ENCODE measurements around the gene PAEP. TPM values are rescaled to one million over a fixed set of nuclear protein-coding genes. Genes with fewer than 3 reads are reported as not detected.

Gene PAEP
- total RNA-seq, 4 donors from 2014 or later, result not detected

DNA sequence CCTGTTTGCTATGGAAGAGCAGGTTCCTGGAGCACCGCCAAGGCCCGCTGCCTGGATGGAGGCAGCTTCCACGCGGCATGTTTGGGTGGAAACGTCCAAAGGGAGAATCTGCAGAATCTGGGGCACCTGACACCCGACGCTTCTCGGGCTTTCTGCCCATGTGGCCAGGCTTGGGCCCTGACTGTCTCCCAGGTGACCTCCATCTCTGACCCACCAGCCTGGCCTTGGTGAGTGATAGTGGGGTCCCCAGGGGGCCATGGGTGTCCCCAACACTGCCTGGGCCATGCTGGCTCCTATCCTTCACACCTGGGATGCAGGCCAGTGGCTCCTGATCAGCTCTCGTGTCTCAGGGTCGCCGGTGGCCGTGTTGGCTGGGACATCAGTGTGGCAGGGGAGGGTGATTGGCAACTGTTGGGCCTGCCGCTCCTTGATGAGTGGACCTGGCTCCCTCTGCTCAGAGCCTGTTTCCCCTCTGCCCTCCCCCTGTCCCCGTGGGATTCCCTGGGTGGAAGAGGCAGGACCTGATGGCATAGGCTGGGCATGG, 43.8 kb downstream of the PAEP start:
- TF ChIP-seq, protein P1, sequence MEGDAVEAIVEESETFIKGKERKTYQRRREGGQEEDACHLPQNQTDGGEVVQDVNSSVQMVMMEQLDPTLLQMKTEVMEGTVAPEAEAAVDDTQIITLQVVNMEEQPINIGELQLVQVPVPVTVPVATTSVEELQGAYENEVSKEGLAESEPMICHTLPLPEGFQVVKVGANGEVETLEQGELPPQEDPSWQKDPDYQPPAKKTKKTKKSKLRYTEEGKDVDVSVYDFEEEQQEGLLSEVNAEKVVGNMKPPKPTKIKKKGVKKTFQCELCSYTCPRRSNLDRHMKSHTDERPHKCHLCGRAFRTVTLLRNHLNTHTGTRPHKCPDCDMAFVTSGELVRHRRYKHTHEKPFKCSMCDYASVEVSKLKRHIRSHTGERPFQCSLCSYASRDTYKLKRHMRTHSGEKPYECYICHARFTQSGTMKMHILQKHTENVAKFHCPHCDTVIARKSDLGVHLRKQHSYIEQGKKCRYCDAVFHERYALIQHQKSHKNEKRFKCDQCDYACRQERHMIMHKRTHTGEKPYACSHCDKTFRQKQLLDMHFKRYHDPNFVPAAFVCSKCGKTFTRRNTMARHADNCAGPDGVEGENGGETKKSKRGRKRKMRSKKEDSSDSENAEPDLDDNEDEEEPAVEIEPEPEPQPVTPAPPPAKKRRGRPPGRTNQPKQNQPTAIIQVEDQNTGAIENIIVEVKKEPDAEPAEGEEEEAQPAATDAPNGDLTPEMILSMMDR (IDR thresholded peaks at IDR 0.05; ENCODE audit: low read depth), result no peak

DNA sequence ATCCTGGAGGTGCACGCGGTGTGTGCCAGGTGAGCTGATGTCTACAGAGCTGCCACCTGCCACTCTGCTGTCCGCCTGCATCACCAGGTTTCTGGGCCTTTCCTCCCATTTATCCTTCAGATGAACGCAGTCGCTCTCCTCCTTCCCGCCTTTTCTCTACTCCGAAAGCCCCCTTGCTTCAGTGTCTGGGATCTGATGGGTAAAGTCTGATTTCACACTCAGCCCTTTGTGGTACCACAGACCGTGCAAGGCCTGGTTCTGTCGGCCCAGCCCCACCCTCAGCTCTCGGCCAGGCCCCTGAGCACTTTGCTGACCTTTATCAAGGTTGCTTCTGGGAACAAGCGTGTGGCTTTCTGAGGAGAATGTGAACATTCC, 45.3 kb downstream of the PAEP start:
- TF ChIP-seq, protein P1 (IDR thresholded peaks at IDR 0.05; ENCODE audit: low read depth), result no peak

DNA sequence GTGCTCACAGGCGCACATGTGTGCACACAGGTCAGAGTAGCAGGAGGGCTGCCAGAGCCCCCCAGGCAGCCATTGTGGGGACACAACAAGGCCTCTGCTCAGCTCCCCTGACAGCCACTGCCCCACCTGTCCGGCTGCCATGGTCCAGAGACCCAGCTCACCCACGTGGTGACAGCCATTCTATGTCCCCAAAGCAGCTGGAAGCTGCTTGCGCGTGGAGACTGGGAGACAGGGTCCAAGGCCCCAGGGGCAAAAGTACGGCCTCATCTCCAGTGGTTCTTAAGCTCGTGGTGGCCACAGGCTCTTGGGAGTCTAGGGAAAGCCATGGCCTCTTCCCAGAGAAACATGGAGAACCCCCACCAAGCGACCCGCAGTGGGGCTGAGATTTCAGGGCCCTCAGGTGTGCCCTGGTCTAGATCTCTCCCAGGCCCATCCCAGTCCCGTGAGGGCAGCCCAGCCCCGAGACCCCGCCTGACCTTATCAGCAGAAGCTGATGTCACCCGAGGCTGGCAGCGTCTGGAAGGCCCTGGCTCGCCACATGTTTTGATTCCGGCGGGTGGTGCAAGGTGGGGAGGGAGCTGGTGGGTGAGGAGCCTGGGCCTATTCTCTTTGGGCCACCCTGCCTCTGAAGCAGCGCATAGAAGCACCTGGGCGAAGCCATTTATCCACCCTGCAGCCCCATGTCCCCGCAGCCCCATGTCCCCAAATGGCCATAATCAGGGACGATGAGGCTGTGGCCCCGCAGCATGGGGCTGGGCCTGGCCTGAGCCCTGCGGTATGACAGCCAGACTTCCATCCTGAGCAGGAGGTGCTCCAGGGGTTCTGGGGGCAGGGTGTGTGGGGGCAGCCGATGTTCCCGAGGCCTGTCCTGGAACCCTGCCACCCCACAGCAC, 46.1 kb downstream of the PAEP start:
- TF ChIP-seq, protein P1 (IDR thresholded peaks at IDR 0.05; ENCODE audit: low read depth), result no peak

DNA sequence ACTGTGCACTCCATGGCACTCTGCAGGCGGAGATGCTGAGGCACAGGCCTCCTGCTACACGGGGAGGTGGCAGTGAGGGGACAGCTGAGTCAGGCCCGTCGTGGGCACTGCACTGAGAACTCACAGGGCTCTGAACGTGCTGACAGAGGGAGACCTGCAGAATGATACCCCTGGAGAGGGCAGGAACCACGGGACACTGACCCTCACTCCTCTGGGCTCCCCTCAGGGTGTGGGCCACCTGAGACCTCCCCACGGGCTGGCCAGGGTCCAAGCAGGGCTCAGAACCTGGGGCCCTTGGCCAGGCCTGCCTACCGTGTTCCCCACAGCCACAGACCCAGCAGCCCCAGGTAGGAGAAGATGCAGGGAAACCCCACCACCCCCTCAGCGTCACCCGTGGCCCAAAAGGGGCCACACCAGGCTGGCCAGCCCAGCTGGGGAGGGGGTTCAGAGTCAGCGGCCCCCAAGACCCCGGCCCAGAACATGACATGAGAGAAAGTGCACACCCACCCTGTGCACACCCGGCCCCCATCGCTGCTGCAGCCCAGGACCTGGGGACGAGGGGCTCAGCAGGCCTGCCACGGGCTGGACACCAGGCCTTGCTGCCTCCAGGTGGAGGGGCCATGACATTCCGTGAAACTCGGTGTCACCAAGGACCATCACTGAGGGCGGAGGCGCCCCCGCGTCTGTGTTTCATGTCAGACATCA, 46.9 kb downstream of the PAEP start:
- TF ChIP-seq, protein P1 (IDR thresholded peaks at IDR 0.05; ENCODE audit: low read depth), result no peak

DNA sequence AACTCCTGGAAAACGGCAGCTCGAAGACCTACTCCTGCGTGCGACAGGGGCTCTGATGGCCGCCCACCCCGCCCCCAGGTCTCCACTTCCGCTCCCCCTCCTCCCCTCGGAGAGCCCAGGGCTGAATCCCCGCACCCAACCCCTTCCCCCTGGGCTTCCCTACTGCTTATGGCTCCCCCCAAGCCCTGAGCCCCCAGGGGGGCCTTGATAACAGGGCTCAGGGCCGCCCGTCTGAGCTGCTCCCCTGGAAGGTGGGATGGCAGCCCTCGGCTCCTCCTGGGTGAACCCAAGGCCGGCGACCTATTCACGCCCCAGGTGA, 47.4 kb downstream of the PAEP start:
- TF ChIP-seq, protein P1 (IDR thresholded peaks at IDR 0.05; ENCODE audit: low read depth), result no peak

DNA sequence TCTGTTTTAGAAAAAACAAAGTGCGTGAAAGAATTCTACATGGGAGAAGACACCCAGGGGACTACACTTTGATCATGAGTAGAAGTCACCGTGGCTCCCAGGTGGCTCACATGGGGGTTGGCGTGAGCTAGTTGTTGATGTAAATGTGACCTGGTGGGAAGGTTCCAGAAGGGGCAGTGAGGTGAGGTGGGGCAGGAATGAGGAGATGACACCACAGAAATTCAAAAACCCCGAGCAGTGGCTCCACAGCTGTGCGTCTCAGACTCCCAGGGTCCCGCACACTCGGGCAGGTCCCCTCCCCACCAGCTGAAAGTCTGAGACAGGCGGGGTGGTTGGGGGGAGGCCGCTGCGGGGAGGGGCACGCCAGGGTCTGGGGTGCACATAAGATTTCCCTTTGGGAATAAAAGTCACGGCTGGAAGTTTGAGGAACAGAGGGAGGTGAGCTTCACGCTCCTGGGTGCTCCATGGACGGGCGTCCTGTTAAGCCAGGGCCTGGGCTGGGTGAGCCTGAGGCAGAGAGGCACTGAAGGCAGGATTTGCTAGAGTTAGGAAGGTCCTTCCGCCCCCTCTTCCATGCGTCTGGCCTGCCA, 47.9 kb downstream of the PAEP start:
- TF ChIP-seq, protein P1 (IDR thresholded peaks at IDR 0.05; ENCODE audit: low read depth), result no peak
